ENCODE measurements around the gene HELB.

GRCh38 chr12:66329941-66330340, 27.6 kb downstream of the HELB start:
- TF ChIP-seq POU6F1 (CRISPR knock-in tag; IDR thresholded peaks at IDR 0.05; ENCODE audit: borderline replicate concordance, low read depth) (no peak), ARNTL (CRISPR knock-in tag; IDR thresholded peaks at IDR 0.05; ENCODE audit: borderline replicate concordance, low read depth) (no peak), CSDC2 (CRISPR knock-in tag; IDR thresholded peaks at IDR 0.05) (no peak), ZFP30 (CRISPR knock-in tag; IDR thresholded peaks at IDR 0.05) (no peak), PATZ1 (CRISPR knock-in tag; IDR thresholded peaks at IDR 0.05; ENCODE audit: borderline replicate concordance) (no peak), ISL1 (CRISPR knock-in tag; IDR thresholded peaks at IDR 0.05) (no peak), ZNF70 (CRISPR knock-in tag; IDR thresholded peaks at IDR 0.05) (no peak)

Measured in SK-N-SH treated with all-trans-retinoic acid at 6 μM for 48 hours (cell line).